GM23338 (cell line): ENCODE results near the gene RPGRIP1. TPM values are rescaled to one million over a fixed set of nuclear protein-coding genes. Genes with fewer than 3 reads are reported as not detected.

Experiments
- ATAC-seq: fragments of 200-7000 bp; cut with Tn5 transposase; 3 replicates; pipeline ENCODE4 v1.9.1; 2020
- DNase-seq: peaks from one replicate; pipeline ENCODE4 v3.0.0-alpha.2; 2015; ENCODE audit warnings: low spot score
- H2AFZ ChIP-seq: fragments of 200-600 bp; sonication (generic); 2 replicates; pipeline ENCODE4 v1.8.0; 2016; ENCODE audit warnings: antibody characterized with exemption, mild to moderate bottlenecking, moderate library complexity
- H3F3A ChIP-seq: fragments of 200-600 bp; sonication (generic); replicated peaks from 2 replicates; pipeline ENCODE4 v1.8.0; 2017; ENCODE audit warnings: antibody characterized with exemption, mixed run types, low read depth
- H3K27ac ChIP-seq: fragments of 200-600 bp; sonication (generic); 2 replicates; pipeline ENCODE4 v1.6.1; 2016; ENCODE audit warnings: low read depth
- H3K27me3 ChIP-seq: fragments of 200-600 bp; sonication (generic); 2 replicates; pipeline ENCODE4 v1.8.0; 2016; ENCODE audit warnings: mild to moderate bottlenecking, mixed run types, moderate library complexity; ENCODE audit not compliant: insufficient read depth
- H3K36me3 ChIP-seq: fragments of 200-600 bp; sonication (generic); 2 replicates; pipeline ENCODE4 v1.8.0; 2016; ENCODE audit warnings: mild to moderate bottlenecking; ENCODE audit not compliant: insufficient read depth
- H3K4me1 ChIP-seq: fragments of 200-600 bp; sonication (generic); 2 replicates; pipeline ENCODE4 v1.8.0; 2016; ENCODE audit warnings: mild to moderate bottlenecking, moderate library complexity; ENCODE audit not compliant: insufficient read depth
- H3K4me2 ChIP-seq: fragments of 200-600 bp; sonication (generic); 2 replicates; pipeline ENCODE4 v1.7.1; 2017; ENCODE audit warnings: mixed run types
- H3K4me3 ChIP-seq: fragments of 200-600 bp; sonication (generic); 2 replicates; pipeline ENCODE4 v1.6.1; 2016; ENCODE audit warnings: mixed run types
- H3K79me2 ChIP-seq: fragments of 200-600 bp; sonication (generic); replicated peaks from 2 replicates; pipeline ENCODE4 v1.8.0; 2017; ENCODE audit warnings: mild to moderate bottlenecking; ENCODE audit not compliant: insufficient read depth
- H3K9me2 ChIP-seq: fragments of 200-600 bp; sonication (generic); 2 replicates; pipeline ENCODE4 v1.8.0; 2017; ENCODE audit not compliant: insufficient read depth
- H4K20me1 ChIP-seq: fragments of 200-600 bp; sonication (generic); replicated peaks from 2 replicates; pipeline ENCODE4 v1.8.0; 2017; ENCODE audit warnings: mild to moderate bottlenecking; ENCODE audit not compliant: insufficient read depth
- H3K27ac Mint-ChIP-seq: 2 replicates; pipeline ENCODE4 v1.8.0; 2020; ENCODE audit warnings: inconsistent platforms, mild to moderate bottlenecking, moderate library complexity, mixed read lengths
- H3K27me3 Mint-ChIP-seq: 3 replicates; pipeline ENCODE4 v1.8.0; 2022; ENCODE audit warnings: low read depth, mild to moderate bottlenecking, moderate library complexity, mixed read lengths, inconsistent platforms; ENCODE audit not compliant: insufficient read depth, poor library complexity
- H3K36me3 Mint-ChIP-seq: 3 replicates; pipeline ENCODE4 v1.8.0; 2021; ENCODE audit warnings: low read depth, mild to moderate bottlenecking, inconsistent platforms, moderate library complexity, mixed read lengths
- H3K4me1 Mint-ChIP-seq: 3 replicates; pipeline ENCODE4 v1.8.0; 2020; ENCODE audit warnings: mild to moderate bottlenecking, inconsistent platforms, mixed read lengths
- H3K4me3 Mint-ChIP-seq: 3 replicates; pipeline ENCODE4 v1.8.0; 2021; ENCODE audit warnings: moderate library complexity, mild to moderate bottlenecking, inconsistent platforms, mixed read lengths
- H3K9me3 Mint-ChIP-seq: 3 replicates; pipeline ENCODE4 v1.8.0; 2020; ENCODE audit warnings: moderate library complexity, mild to moderate bottlenecking, inconsistent platforms, mixed read lengths
- EZH2 ChIP-seq: fragments of 200-600 bp; sonication (generic); IDR thresholded peaks from one replicate; pipeline ENCODE4 v1.8.0; 2017; ENCODE audit warnings: antibody characterized with exemption, mild to moderate bottlenecking, low read depth; ENCODE audit not compliant: unreplicated experiment
- JUNB ChIP-seq: IDR thresholded peaks from one replicate; pipeline ENCODE4 v1.6.1; 2016; ENCODE audit warnings: antibody characterized with exemption; ENCODE audit not compliant: unreplicated experiment
- NANOG ChIP-seq: IDR thresholded peaks from 2 replicates; pipeline ENCODE4 v1.6.1; 2016; ENCODE audit warnings: antibody characterized with exemption, borderline replicate concordance
- ZNF114 ChIP-seq: fragments of 250-450 bp; sonication (Bioruptor Pico); IDR thresholded peaks from 2 replicates; pipeline ENCODE4 v1.5.0; 2020; ENCODE audit warnings: mild to moderate bottlenecking, moderate library complexity
- polyA plus RNA-seq: library from polyadenylated mRNA; unstranded; fragments of >200 nt; fragmentation: Nextera tagmentation; extraction: Ambion mirVana; gene quantifications from 2 replicates; pipeline ENCODE4 v1.2.1, GENCODE V29; 2016
- total RNA-seq: library from RNA; depleted of rRNA; stranded (reverse); fragments of >200 nt; shearing (Covaris generic); gene quantifications from 2 replicates; pipeline ENCODE4 v1.2.3, GENCODE V29; 2014
- TF ChIP-seq, protein P1 (sequence below): fragments of 250-450 bp; sonication (Bioruptor Pico); IDR thresholded peaks from 2 replicates; pipeline ENCODE4 v1.5.0; 2020; ENCODE audit warnings: mild to moderate bottlenecking, moderate library complexity
- TF ChIP-seq, protein P2 (sequence below): IDR thresholded peaks from one replicate; pipeline ENCODE4 v1.6.1; 2018; ENCODE audit warnings: antibody characterized with exemption; ENCODE audit not compliant: unreplicated experiment
- TF ChIP-seq, protein P3 (sequence below), 2 experiments: fragments of 200-600 bp in 1 of 2; sonication (generic) in 1 of 2; conservative IDR thresholded peaks; 2 replicates each; pipeline versions ENCODE4 v1.5.1 to v1.6.1; 2016 to 2017; ENCODE audit warnings: antibody characterized with exemption in 2 of 2, low read depth in 2 of 2, mild to moderate bottlenecking in 2 of 2, moderate library complexity in 1 of 2

RPGRIP1 gene
- total and polyA plus RNA-seq, 2 experiments from 2014 or later, result 0.24 to 1.6 TPM

DNA sequence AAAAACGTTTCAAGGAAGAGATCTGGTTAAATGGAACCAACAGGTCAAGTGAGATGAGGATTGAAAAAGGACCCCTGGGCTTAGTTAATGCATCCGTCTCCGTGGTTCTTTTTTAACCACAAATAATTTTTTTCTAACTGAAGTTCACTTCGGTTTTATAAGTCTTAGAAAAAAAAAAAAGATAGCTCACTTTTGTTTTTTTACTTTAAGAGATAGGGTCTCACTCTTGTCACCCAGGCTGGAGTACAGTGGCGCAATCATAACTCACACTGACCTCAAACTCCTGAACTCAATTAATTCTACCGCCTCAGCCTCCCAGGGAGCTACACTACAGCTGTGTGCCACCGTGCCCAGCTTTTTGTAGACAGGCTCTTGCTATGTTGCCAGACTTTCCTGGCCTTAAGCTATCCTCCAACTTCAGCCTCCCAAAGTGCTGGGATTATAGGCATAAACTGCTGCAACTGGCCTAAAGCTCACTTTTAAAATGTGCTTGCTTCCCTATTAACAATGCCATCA is 22.4 kb upstream of the RPGRIP1 start:
- no peak overlapping the region for H2AFZ ChIP-seq
- peak overlapping the region; percentile 19; the same call in 1 of the 2 replicates for H3K4me3 ChIP-seq
- H4K20me1 ChIP-seq, result peaks cover 85% of the 10 kb centered on the region
- peaks cover 26% of the 10 kb centered on the region for H3F3A ChIP-seq
- H3K4me1 Mint-ChIP-seq, result peaks cover 48% of the 10 kb centered on the region
- H3K9me3 Mint-ChIP-seq, result no peaks in the 10 kb centered on the region
- peaks cover 15% of the 10 kb centered on the region; the same call in 1 of the 2 replicates for H3K4me1 ChIP-seq
- H3K79me2 ChIP-seq, result peaks cover 100% of the 10 kb centered on the region
- TF ChIP-seq ZNF114 (CRISPR knock-in tag), result no peak
- TF ChIP-seq, protein P1, sequence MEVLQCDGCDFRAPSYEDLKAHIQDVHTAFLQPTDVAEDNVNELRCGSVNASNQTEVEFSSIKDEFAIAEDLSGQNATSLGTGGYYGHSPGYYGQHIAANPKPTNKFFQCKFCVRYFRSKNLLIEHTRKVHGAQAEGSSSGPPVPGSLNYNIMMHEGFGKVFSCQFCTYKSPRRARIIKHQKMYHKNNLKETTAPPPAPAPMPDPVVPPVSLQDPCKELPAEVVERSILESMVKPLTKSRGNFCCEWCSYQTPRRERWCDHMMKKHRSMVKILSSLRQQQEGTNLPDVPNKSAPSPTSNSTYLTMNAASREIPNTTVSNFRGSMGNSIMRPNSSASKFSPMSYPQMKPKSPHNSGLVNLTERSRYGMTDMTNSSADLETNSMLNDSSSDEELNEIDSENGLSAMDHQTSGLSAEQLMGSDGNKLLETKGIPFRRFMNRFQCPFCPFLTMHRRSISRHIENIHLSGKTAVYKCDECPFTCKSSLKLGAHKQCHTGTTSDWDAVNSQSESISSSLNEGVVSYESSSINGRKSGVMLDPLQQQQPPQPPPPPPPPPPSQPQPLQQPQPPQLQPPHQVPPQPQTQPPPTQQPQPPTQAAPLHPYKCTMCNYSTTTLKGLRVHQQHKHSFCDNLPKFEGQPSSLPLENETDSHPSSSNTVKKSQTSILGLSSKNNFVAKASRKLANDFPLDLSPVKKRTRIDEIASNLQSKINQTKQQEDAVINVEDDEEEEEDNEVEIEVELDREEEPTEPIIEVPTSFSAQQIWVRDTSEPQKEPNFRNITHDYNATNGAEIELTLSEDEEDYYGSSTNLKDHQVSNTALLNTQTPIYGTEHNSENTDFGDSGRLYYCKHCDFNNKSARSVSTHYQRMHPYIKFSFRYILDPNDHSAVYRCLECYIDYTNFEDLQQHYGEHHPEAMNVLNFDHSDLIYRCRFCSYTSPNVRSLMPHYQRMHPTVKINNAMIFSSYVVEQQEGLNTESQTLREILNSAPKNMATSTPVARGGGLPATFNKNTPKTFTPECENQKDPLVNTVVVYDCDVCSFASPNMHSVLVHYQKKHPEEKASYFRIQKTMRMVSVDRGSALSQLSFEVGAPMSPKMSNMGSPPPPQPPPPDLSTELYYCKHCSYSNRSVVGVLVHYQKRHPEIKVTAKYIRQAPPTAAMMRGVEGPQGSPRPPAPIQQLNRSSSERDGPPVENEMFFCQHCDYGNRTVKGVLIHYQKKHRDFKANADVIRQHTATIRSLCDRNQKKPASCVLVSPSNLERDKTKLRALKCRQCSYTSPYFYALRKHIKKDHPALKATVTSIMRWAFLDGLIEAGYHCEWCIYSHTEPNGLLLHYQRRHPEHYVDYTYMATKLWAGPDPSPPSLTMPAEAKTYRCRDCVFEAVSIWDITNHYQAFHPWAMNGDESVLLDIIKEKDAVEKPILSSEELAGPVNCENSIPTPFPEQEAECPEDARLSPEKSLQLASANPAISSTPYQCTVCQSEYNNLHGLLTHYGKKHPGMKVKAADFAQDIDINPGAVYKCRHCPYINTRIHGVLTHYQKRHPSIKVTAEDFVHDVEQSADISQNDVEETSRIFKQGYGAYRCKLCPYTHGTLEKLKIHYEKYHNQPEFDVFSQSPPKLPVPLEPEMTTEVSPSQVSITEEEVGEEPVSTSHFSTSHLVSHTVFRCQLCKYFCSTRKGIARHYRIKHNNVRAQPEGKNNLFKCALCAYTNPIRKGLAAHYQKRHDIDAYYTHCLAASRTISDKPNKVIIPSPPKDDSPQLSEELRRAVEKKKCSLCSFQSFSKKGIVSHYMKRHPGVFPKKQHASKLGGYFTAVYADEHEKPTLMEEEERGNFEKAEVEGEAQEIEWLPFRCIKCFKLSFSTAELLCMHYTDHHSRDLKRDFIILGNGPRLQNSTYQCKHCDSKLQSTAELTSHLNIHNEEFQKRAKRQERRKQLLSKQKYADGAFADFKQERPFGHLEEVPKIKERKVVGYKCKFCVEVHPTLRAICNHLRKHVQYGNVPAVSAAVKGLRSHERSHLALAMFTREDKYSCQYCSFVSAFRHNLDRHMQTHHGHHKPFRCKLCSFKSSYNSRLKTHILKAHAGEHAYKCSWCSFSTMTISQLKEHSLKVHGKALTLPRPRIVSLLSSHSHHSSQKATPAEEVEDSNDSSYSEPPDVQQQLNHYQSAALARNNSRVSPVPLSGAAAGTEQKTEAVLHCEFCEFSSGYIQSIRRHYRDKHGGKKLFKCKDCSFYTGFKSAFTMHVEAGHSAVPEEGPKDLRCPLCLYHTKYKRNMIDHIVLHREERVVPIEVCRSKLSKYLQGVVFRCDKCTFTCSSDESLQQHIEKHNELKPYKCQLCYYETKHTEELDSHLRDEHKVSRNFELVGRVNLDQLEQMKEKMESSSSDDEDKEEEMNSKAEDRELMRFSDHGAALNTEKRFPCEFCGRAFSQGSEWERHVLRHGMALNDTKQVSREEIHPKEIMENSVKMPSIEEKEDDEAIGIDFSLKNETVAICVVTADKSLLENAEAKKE (CRISPR knock-in tag), result no peak
- TF ChIP-seq JUNB, result no peak
- TF ChIP-seq, protein P2, sequence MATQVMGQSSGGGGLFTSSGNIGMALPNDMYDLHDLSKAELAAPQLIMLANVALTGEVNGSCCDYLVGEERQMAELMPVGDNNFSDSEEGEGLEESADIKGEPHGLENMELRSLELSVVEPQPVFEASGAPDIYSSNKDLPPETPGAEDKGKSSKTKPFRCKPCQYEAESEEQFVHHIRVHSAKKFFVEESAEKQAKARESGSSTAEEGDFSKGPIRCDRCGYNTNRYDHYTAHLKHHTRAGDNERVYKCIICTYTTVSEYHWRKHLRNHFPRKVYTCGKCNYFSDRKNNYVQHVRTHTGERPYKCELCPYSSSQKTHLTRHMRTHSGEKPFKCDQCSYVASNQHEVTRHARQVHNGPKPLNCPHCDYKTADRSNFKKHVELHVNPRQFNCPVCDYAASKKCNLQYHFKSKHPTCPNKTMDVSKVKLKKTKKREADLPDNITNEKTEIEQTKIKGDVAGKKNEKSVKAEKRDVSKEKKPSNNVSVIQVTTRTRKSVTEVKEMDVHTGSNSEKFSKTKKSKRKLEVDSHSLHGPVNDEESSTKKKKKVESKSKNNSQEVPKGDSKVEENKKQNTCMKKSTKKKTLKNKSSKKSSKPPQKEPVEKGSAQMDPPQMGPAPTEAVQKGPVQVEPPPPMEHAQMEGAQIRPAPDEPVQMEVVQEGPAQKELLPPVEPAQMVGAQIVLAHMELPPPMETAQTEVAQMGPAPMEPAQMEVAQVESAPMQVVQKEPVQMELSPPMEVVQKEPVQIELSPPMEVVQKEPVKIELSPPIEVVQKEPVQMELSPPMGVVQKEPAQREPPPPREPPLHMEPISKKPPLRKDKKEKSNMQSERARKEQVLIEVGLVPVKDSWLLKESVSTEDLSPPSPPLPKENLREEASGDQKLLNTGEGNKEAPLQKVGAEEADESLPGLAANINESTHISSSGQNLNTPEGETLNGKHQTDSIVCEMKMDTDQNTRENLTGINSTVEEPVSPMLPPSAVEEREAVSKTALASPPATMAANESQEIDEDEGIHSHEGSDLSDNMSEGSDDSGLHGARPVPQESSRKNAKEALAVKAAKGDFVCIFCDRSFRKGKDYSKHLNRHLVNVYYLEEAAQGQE, result no peak
- TF ChIP-seq, protein P3, sequence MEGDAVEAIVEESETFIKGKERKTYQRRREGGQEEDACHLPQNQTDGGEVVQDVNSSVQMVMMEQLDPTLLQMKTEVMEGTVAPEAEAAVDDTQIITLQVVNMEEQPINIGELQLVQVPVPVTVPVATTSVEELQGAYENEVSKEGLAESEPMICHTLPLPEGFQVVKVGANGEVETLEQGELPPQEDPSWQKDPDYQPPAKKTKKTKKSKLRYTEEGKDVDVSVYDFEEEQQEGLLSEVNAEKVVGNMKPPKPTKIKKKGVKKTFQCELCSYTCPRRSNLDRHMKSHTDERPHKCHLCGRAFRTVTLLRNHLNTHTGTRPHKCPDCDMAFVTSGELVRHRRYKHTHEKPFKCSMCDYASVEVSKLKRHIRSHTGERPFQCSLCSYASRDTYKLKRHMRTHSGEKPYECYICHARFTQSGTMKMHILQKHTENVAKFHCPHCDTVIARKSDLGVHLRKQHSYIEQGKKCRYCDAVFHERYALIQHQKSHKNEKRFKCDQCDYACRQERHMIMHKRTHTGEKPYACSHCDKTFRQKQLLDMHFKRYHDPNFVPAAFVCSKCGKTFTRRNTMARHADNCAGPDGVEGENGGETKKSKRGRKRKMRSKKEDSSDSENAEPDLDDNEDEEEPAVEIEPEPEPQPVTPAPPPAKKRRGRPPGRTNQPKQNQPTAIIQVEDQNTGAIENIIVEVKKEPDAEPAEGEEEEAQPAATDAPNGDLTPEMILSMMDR (conservative IDR thresholded peaks at IDR 0.05; ENCODE audit: low read depth in 2 of 2), result no peak
- no peak for TF ChIP-seq EZH2
- no peak for TF ChIP-seq NANOG
- peak overlapping the region; percentile 65; the same call in 1 of the 2 replicates for H3K4me2 ChIP-seq
- no peaks in the 10 kb centered on the region for H3K27me3 ChIP-seq
- no peak overlapping the region; the same call in 1 of the 2 replicates for H3K27ac Mint-ChIP-seq
- peaks cover 77% of the 10 kb centered on the region for H3K36me3 ChIP-seq
- peaks cover 96% of the 10 kb centered on the region for H3K36me3 Mint-ChIP-seq
- peaks cover 19% of the 10 kb centered on the region for H3K27me3 Mint-ChIP-seq
- H3K4me3 Mint-ChIP-seq, result peak overlapping the region; percentile 19
- DNase-seq (no peak), ATAC-seq (no peak; the same call in 2 of the 3 replicates)
- H3K27ac ChIP-seq, result peak overlapping the region; percentile 24; the same call in 1 of the 2 replicates
- no peaks in the 10 kb centered on the region for H3K9me2 ChIP-seq
